Neural cell (in vitro differentiated cells): ENCODE data around the gene ARPC1B.
"Not testable (repeated sequence)": the region's sequence is repeated elsewhere in the genome, so short reads cannot be mapped to it uniquely, and the experiment has no call there.

ENCODE experiments used
- EZH2 ChIP-seq: fragments of 200-600, 300-800 bp; shearing (Covaris generic), sonication (generic); IDR thresholded peaks from 2 replicates; pipeline ENCODE4 v1.6.1; 2014; ENCODE audit warnings: antibody characterized with exemption, low read length, borderline replicate concordance, mild to moderate bottlenecking; ENCODE audit not compliant: insufficient read depth, poor library complexity, severe bottlenecking
- MXI1 ChIP-seq: fragments of 450-650 bp; conservative IDR thresholded peaks from 2 replicates; pipeline ENCODE4 v1.6.1; 2014; ENCODE audit warnings: antibody characterized with exemption, mild to moderate bottlenecking; ENCODE audit not compliant: poor library complexity, severe bottlenecking
- POLR2AphosphoS5 ChIP-seq: IDR thresholded peaks from 2 replicates; pipeline ENCODE4 v1.6.1; 2012
- TF ChIP-seq, protein P1 (sequence below): IDR thresholded peaks from 2 replicates; pipeline ENCODE4 v1.6.1; 2012; ENCODE audit warnings: borderline replicate concordance
- TF ChIP-seq, protein P2 (sequence below): fragments of 450-650 bp; IDR thresholded peaks from 2 replicates; pipeline ENCODE4 v1.5.1; 2014; ENCODE audit warnings: antibody characterized with exemption, mild to moderate bottlenecking, moderate library complexity; ENCODE audit not compliant: poor library complexity, severe bottlenecking

DNA sequence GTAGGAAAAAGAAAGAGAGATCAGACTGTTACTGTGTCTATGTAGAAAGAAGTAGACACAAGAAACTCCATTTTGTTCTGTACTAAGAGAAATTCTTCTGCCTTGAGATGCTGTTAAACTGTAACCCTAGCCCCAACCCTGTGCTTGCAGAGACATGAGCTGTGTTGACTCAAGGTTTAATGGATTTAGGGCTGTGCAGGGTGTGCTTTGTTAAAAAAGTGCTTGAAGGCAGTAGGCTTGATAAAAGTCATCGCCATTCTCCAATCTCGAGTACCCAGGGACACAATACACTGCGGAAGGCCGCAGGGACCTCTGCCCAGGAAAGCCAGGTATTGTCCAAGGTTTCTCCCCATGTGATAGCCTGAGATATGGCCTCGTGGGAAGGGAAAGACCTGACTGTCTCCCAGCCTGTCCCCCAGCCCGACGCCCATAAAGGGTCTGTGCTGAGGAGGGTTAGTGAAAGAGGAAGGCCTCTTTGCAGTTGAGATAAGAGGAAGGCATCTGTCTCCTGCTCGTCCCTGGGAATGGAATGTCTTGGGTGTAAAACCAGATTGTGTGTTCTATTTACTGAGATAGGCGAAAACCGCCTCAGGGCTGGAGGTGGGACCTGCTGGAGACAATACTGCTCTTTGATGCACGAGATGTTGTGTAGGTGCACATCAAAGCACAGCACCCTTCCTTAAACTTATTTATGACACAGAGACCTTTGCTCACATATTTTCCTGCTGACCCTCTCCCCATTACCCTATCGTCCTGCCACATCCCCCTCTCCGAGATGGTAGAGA is 57.4 kb downstream of the ARPC1B start:
- TF ChIP-seq, protein P1, sequence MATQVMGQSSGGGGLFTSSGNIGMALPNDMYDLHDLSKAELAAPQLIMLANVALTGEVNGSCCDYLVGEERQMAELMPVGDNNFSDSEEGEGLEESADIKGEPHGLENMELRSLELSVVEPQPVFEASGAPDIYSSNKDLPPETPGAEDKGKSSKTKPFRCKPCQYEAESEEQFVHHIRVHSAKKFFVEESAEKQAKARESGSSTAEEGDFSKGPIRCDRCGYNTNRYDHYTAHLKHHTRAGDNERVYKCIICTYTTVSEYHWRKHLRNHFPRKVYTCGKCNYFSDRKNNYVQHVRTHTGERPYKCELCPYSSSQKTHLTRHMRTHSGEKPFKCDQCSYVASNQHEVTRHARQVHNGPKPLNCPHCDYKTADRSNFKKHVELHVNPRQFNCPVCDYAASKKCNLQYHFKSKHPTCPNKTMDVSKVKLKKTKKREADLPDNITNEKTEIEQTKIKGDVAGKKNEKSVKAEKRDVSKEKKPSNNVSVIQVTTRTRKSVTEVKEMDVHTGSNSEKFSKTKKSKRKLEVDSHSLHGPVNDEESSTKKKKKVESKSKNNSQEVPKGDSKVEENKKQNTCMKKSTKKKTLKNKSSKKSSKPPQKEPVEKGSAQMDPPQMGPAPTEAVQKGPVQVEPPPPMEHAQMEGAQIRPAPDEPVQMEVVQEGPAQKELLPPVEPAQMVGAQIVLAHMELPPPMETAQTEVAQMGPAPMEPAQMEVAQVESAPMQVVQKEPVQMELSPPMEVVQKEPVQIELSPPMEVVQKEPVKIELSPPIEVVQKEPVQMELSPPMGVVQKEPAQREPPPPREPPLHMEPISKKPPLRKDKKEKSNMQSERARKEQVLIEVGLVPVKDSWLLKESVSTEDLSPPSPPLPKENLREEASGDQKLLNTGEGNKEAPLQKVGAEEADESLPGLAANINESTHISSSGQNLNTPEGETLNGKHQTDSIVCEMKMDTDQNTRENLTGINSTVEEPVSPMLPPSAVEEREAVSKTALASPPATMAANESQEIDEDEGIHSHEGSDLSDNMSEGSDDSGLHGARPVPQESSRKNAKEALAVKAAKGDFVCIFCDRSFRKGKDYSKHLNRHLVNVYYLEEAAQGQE: not testable (repeated sequence)
- TF ChIP-seq, protein P2, sequence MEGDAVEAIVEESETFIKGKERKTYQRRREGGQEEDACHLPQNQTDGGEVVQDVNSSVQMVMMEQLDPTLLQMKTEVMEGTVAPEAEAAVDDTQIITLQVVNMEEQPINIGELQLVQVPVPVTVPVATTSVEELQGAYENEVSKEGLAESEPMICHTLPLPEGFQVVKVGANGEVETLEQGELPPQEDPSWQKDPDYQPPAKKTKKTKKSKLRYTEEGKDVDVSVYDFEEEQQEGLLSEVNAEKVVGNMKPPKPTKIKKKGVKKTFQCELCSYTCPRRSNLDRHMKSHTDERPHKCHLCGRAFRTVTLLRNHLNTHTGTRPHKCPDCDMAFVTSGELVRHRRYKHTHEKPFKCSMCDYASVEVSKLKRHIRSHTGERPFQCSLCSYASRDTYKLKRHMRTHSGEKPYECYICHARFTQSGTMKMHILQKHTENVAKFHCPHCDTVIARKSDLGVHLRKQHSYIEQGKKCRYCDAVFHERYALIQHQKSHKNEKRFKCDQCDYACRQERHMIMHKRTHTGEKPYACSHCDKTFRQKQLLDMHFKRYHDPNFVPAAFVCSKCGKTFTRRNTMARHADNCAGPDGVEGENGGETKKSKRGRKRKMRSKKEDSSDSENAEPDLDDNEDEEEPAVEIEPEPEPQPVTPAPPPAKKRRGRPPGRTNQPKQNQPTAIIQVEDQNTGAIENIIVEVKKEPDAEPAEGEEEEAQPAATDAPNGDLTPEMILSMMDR: not testable (repeated sequence)
- not testable (repeated sequence) for TF ChIP-seq MXI1, EZH2, POLR2AphosphoS5
